DLD1 (cell line): Measurements from ENCODE around the gene SLC5A5.

Experiments
- in situ Hi-C: cut with HindIII; loops from 2 replicates; pipeline ENCODE4 v1.10.0; 2017; ENCODE audit warnings: low sequenced_read_pairs

Gene SLC5A5

GRCh38 chr19:17846146-17846545, 25.6 kb upstream of the SLC5A5 start:
- in situ Hi-C loops: no loop called here

- in situ Hi-C loops: no loop called here
These were observed 24.0 kb upstream of the SLC5A5 start, which contains the start of gene JAK3 for GRCh38 chr19:17847538-17848366. Gene JAK3, minus strand, starts transcription at chr19:17847982. Its CDS starts 3,565 bp downstream, at chr19:17844417.

- in situ Hi-C loops: no loop called here
These were observed 23.0 kb upstream of the SLC5A5 start for GRCh38 chr19:17848595-17849292.

GRCh38 chr19:17854061-17854460, 17.7 kb upstream of the SLC5A5 start:
- in situ Hi-C loops: no loop called here

GRCh38 chr19:17855280-17856152, 16.2 kb upstream of the SLC5A5 start:
- in situ Hi-C loops: no loop called here

GRCh38 chr19:17859533-17860330, 12.0 kb upstream of the SLC5A5 start, which contains the start of gene RPL18A:
Gene RPL18A, plus strand, starts transcription at chr19:17859910. Its CDS starts 47 bp downstream, at chr19:17859957.
- in situ Hi-C loops: no loop called here

GRCh38 chr19:17860331-17860992, 11.3 kb upstream of the SLC5A5 start:
- in situ Hi-C loops: no loop called here

GRCh38 chr19:17860993-17861360, 10.8 kb upstream of the SLC5A5 start:
- in situ Hi-C loops: no loop called here

GRCh38 chr19:17861542-17862402, 10.0 kb upstream of the SLC5A5 start:
- in situ Hi-C loops: no loop called here

GRCh38 chr19:17862711-17863519, 8.8 kb upstream of the SLC5A5 start:
- in situ Hi-C loops: no loop called here

- in situ Hi-C loops: no loop called here
These were observed 8.1 kb upstream of the SLC5A5 start for GRCh38 chr19:17863520-17864182.

GRCh38 chr19:17865364-17866311, 6.1 kb upstream of the SLC5A5 start:
- in situ Hi-C loops: no loop called here

- in situ Hi-C loops: no loop called here
These were observed 5.3 kb upstream of the SLC5A5 start for GRCh38 chr19:17866312-17866963.

GRCh38 chr19:17866964-17867486, 4.7 kb upstream of the SLC5A5 start:
- in situ Hi-C loops: no loop called here

GRCh38 chr19:17868669-17869068, 3.1 kb upstream of the SLC5A5 start:
- in situ Hi-C loops: no loop called here
